Keratinocyte (primary cell): ENCODE measurements around the gene PTRH1. TPM values are rescaled to one million over a fixed set of nuclear protein-coding genes. Genes with fewer than 3 reads are reported as not detected.

Experiments
- DNase-seq: peaks from one replicate; pipeline ENCODE4 v3.0.0-alpha.2; 2011; ENCODE audit warnings: low read depth, missing footprints, low spot score
- FAIRE-seq: peaks from 2 replicates; lab custom pipeline; 2011; peaks lifted over from hg19 to GRCh38; lab: Jason Lieb, UNC
- H2AFZ ChIP-seq: 2 replicates; pipeline ENCODE4 v1.6.0; 2012; ENCODE audit warnings: low read length, control low read depth, inconsistent platforms; ENCODE audit not compliant: control insufficient read depth
- H3K27ac ChIP-seq: 2 replicates; pipeline ENCODE4 v1.5.1; 2011; ENCODE audit warnings: low read length; ENCODE audit not compliant: control insufficient read depth, insufficient read depth
- H3K27me3 ChIP-seq: 3 replicates; pipeline ENCODE4 v1.6.0; 2011; ENCODE audit warnings: low read length; ENCODE audit not compliant: control insufficient read depth, insufficient read depth; ENCODE audit errors: extremely low read depth
- H3K36me3 ChIP-seq, 2 experiments: 2 replicates in 1 of 2; 3 replicates in 1 of 2; pipeline ENCODE4 v1.5.1; 2011; ENCODE audit warnings: low read length in 2 of 2, mild to moderate bottlenecking in 1 of 2; ENCODE audit not compliant: control insufficient read depth in 2 of 2, insufficient read depth in 2 of 2; ENCODE audit errors: extremely low read depth in 1 of 2
- H3K4me1 ChIP-seq: 3 replicates; pipeline ENCODE4 v1.5.1; 2011; ENCODE audit warnings: low read length; ENCODE audit not compliant: control insufficient read depth, insufficient read depth; ENCODE audit errors: extremely low read depth
- H3K4me2 ChIP-seq: 3 replicates; pipeline ENCODE4 v1.6.0; 2011; ENCODE audit warnings: low read depth, low read length; ENCODE audit not compliant: control insufficient read depth, insufficient read depth; ENCODE audit errors: extremely low read depth
- H3K4me3 ChIP-seq, 3 experiments: fragments of 200-600 bp in 1 of 3; sonication (generic) in 1 of 3; 2 replicates in 2 of 3; 3 replicates in 1 of 3; pipeline ENCODE4 v1.5.1; 2011 to 2016; ENCODE audit warnings: low read length in 3 of 3, mild to moderate bottlenecking in 3 of 3, control low read depth in 2 of 3, inconsistent platforms in 1 of 3, low read depth in 1 of 3, mixed read lengths in 1 of 3, mixed run types in 1 of 3, moderate library complexity in 1 of 3; ENCODE audit not compliant: control insufficient read depth in 2 of 3, insufficient read depth in 2 of 3; ENCODE audit errors: extremely low read depth in 1 of 3
- H3K79me2 ChIP-seq: 2 replicates; pipeline ENCODE4 v1.6.0; 2012; ENCODE audit warnings: low read length; ENCODE audit not compliant: control insufficient read depth, insufficient read depth
- H3K9ac ChIP-seq: 3 replicates; pipeline ENCODE4 v1.6.0; 2011; ENCODE audit warnings: low read length; ENCODE audit not compliant: control insufficient read depth, insufficient read depth; ENCODE audit errors: extremely low read depth
- H3K9me1 ChIP-seq: 3 replicates; pipeline ENCODE4 v1.6.0; 2011; ENCODE audit warnings: low read length; ENCODE audit not compliant: control insufficient read depth, insufficient read depth; ENCODE audit errors: extremely low read depth
- H3K9me3 ChIP-seq: 2 replicates; pipeline ENCODE4 v1.5.1; 2012; ENCODE audit warnings: low read depth, low read length; ENCODE audit not compliant: control insufficient read depth
- H4K20me1 ChIP-seq: 3 replicates; pipeline ENCODE4 v1.6.0; 2011; ENCODE audit warnings: low read length; ENCODE audit not compliant: control insufficient read depth, insufficient read depth; ENCODE audit errors: extremely low read depth
- CTCF ChIP-seq, 3 experiments: IDR thresholded peaks in 1 of 3; conservative IDR thresholded peaks in 1 of 3; optimal IDR thresholded peaks in 1 of 3; 2 replicates in 2 of 3; 3 replicates in 1 of 3; pipeline versions ENCODE3 to v1.5.1; 2011; ENCODE audit warnings: low read length in 3 of 3, mild to moderate bottlenecking in 3 of 3, moderate library complexity in 2 of 3, control low read depth in 1 of 3, inconsistent platforms in 1 of 3; ENCODE audit not compliant: insufficient read depth in 2 of 3; ENCODE audit errors: extremely low read depth in 1 of 3
- EZH2 ChIP-seq: IDR thresholded peaks from one replicate; pipeline ENCODE4 v1.6.1; 2012; ENCODE audit warnings: inconsistent platforms, mild to moderate bottlenecking, low read length, moderate library complexity
- dilution Hi-C: fragments of 300-500 bp; cut with MboI; formaldehyde crosslinking; loops from one replicate; pipeline ENCODE4 v1.7.0; 2020; ENCODE audit warnings: low sequenced_read_pairs; ENCODE audit not compliant: extremely low pct_ligation_motif_present
- polyA plus RNA-seq, 5 experiments: library from polyadenylated mRNA; depleted of rRNA in 3 of 5; stranded (reverse) in 3 of 5; stranded (forward) in 1 of 5; unstranded in 1 of 5; fragments of >200 nt; gene quantifications; 1 replicate in 1 of 5; 2 replicates in 3 of 5; 3 replicates in 1 of 5; pipeline versions ENCODE4 v1.2.1 to v1.2.3, GENCODE V29; 2011 to 2012; ENCODE audit warnings: missing spikeins in 2 of 5, low read depth in 1 of 5, low replicate concordance in 1 of 5

Gene PTRH1
- polyA plus RNA-seq, 1 donor (not counting 4 experiments of a cell fraction or from before 2014, with no cell fraction given) = 14.3 TPM

- H3K27me3 ChIP-seq = no peaks in the 10 kb centered on the region
- no peaks in the 10 kb centered on the region for H4K20me1 ChIP-seq
- dilution Hi-C loops = no loop called here
- FAIRE-seq (no peak), DNase-seq (no peak)
- H3K27ac ChIP-seq = no peak overlapping the region
- H3K4me1 ChIP-seq = peaks cover 10% of the 10 kb centered on the region
- H3K9ac ChIP-seq = no peak overlapping the region
- H3K4me3 ChIP-seq = no peak overlapping the region
- H3K9me1 ChIP-seq = no peaks in the 10 kb centered on the region
- H3K36me3 ChIP-seq = peaks cover 0 to 4% of the 10 kb centered on the region in 2 experiments
- peaks cover 9% of the 10 kb centered on the region for H3K79me2 ChIP-seq
- no peak overlapping the region for H2AFZ ChIP-seq
- H3K4me2 ChIP-seq = no peak overlapping the region
- no peak for TF ChIP-seq EZH2
- no peak for TF ChIP-seq CTCF (optimal IDR thresholded peaks at IDR 0.05 in 1 of 3, IDR thresholded peaks at IDR 0.05 in 1 of 3, conservative IDR thresholded peaks at IDR 0.05 in 1 of 3; ENCODE audit: extremely low read depth in 1 of 3, insufficient read depth in 2 of 3, low read length in 3 of 3)
- no peaks in the 10 kb centered on the region for H3K9me3 ChIP-seq
These were observed 4.2 kb downstream of the PTRH1 start for GRCh38 chr9:127711226-127711701.

GRCh38 chr9:127710204-127710783, 5.2 kb downstream of the PTRH1 start:
- H3K4me3 ChIP-seq = no peak overlapping the region
- FAIRE-seq = no peak
- no peak overlapping the region for H3K4me2 ChIP-seq
- no peak overlapping the region for H2AFZ ChIP-seq
- H3K79me2 ChIP-seq = peaks cover 9% of the 10 kb centered on the region
- peaks cover 6% of the 10 kb centered on the region for H3K4me1 ChIP-seq
- H3K27ac ChIP-seq = no peak overlapping the region
- H4K20me1 ChIP-seq = no peaks in the 10 kb centered on the region
- dilution Hi-C loops = no loop called here
- no peak for TF ChIP-seq EZH2
- no peak for TF ChIP-seq CTCF (optimal IDR thresholded peaks at IDR 0.05 in 1 of 3, IDR thresholded peaks at IDR 0.05 in 1 of 3, conservative IDR thresholded peaks at IDR 0.05 in 1 of 3; ENCODE audit: extremely low read depth in 1 of 3, insufficient read depth in 2 of 3, low read length in 3 of 3)
- peaks cover 0 to 4% of the 10 kb centered on the region in 2 experiments for H3K36me3 ChIP-seq
- no peaks in the 10 kb centered on the region for H3K9me3 ChIP-seq
- no peaks in the 10 kb centered on the region for H3K27me3 ChIP-seq
- no peaks in the 10 kb centered on the region for H3K9me1 ChIP-seq
- H3K9ac ChIP-seq = no peak overlapping the region
- DNase-seq = no peak
